ENCODE measurements around the gene NHS. TPM values are rescaled to one million over a fixed set of nuclear protein-coding genes. Genes with fewer than 3 reads are reported as not detected.

The NHS gene
- total and polyA plus RNA-seq, 2 of the 4 experiments (the other 2 are of a cell fraction): 0.36 to 0.90 TPM

GRCh38 chrX:17375367-17375636 lies 302 bp downstream of the NHS start:
- Histone ChIP-seq H3K27ac (ENCODE audit: insufficient read depth, low read length) (peak overlapping the region; percentile 20; the same call in 1 of the 2 replicates), H3K9me1 (ENCODE audit: insufficient read depth, low read length) (no peaks in the 10 kb centered on the region), H3K9me3 (ENCODE audit: control insufficient read depth, insufficient read depth, low read length) (no peaks in the 10 kb centered on the region), H3K4me2 (ENCODE audit: low read depth, low read length) (peak overlapping the region; percentile 95), H2AK9ac (replicated peaks; ENCODE audit: low read depth, low read length, poor library complexity) (peak overlapping the region; percentile 63), H2BK5ac (ENCODE audit: low read depth, low read length, poor library complexity, severe bottlenecking) (peak overlapping the region; percentile 35), H3K9ac (ENCODE audit: low read depth, low read length) (peak overlapping the region; percentile 78), H3K4me1 (ENCODE audit: control insufficient read depth, insufficient read depth, low read length) (no peaks in the 10 kb centered on the region), H4K20me1 (ENCODE audit: insufficient read depth, low read length) (no peaks in the 10 kb centered on the region; the same call in 1 of the 2 replicates), H3K36me3 (ENCODE audit: control insufficient read depth, insufficient read depth, low read length) (no peaks in the 10 kb centered on the region), H3K4me3 (ENCODE audit: insufficient read depth, low read depth, low read length) (peak overlapping the region; percentile 98), H3K56ac (ENCODE audit: extremely low read depth, insufficient read depth, low read length) (no peak overlapping the region), H2BK20ac (ENCODE audit: low read depth, low read length) (no peak overlapping the region), H2BK120ac (ENCODE audit: low read depth, low read length) (no peak overlapping the region), H3K23ac (ENCODE audit: low read depth, low read length) (no peak overlapping the region), H3K79me1 (ENCODE audit: low read depth in 1 of 2, low read length in 2 of 2) (peaks cover 0 to 2% of the 10 kb centered on the region in 2 experiments; a peak in 1 of 4 replicates), H4K91ac (ENCODE audit: insufficient read depth, low read depth, low read length) (no peak overlapping the region), H3K4ac (ENCODE audit: low read depth, low read length) (no peak overlapping the region; the same call in 1 of the 2 replicates), H2AK5ac (ENCODE audit: low read depth, low read length) (no peak overlapping the region), H3K18ac (ENCODE audit: low read depth, low read length) (0 out of 2 replicates have a peak overlapping the region, but pooled peaks have one; percentile 60), H3K27me3 (ENCODE audit: control insufficient read depth, insufficient read depth, low read length) (peaks cover 2% of the 10 kb centered on the region), H4K5ac (ENCODE audit: low read depth, low read length) (no peak overlapping the region), H2BK15ac (ENCODE audit: low read depth, low read length) (no peak overlapping the region), H2AFZ (replicated peaks; ENCODE audit: low read length, poor library complexity) (peak overlapping the region; percentile 85), H4K8ac (ENCODE audit: low read depth in 2 of 2, low read length in 2 of 2) (no peak overlapping the region), H3K14ac (replicated peaks; ENCODE audit: low read depth, low read length) (no peak overlapping the region)
- DNase-seq (no peak), ATAC-seq (ENCODE audit: low read depth) (no peak; the same call in 1 of the 2 replicates)
- WGBS, 2 experiments (ENCODE audit: extremely low coverage in 2 of 2, insufficient read length in 1 of 2): 19% methylated on average over 6 of the region's 18 CpGs; no CpG with 5 or more reads in 1 of the 2 experiments
- dilution Hi-C loops (cut with HindIII; ENCODE audit: low sequenced_read_pairs, unreplicated experiment) (no loop called here), intact Hi-C loops (cut with micrococcal nuclease) (loop anchor here (1.0 to 5.0 kb wide), 5 partner anchors 97 to 362 kb away; partner anchors contain the start of gene SCML1), in situ Hi-C loops (cut with MboI; ENCODE audit: low sequenced_read_pairs) (loop anchor here (10.0 kb wide), 1 partner anchor 149 kb away; no protein-coding TSS in a partner anchor)
- no TSS peak for BruUV-seq (replicated peaks)
- TF ChIP-seq CHD1 (IDR thresholded peaks at IDR 0.05; ENCODE audit: low read depth, low read length): no peak
- no peak for TF ChIP-seq SMC3 (IDR thresholded peaks at IDR 0.05; ENCODE audit: low read depth, low read length)
- TF ChIP-seq RCOR1 (IDR thresholded peaks at IDR 0.05; ENCODE audit: insufficient replicate concordance, low read length): no peak
- TF ChIP-seq RAD21 (IDR thresholded peaks at IDR 0.05; ENCODE audit: low read length): no peak
- TF ChIP-seq MAZ (IDR thresholded peaks at IDR 0.05; ENCODE audit: borderline replicate concordance, low read depth, low read length): no peak
- no peak for TF ChIP-seq CEBPB (IDR thresholded peaks at IDR 0.05; ENCODE audit: low read depth, low read length)
- TF ChIP-seq, protein P1, sequence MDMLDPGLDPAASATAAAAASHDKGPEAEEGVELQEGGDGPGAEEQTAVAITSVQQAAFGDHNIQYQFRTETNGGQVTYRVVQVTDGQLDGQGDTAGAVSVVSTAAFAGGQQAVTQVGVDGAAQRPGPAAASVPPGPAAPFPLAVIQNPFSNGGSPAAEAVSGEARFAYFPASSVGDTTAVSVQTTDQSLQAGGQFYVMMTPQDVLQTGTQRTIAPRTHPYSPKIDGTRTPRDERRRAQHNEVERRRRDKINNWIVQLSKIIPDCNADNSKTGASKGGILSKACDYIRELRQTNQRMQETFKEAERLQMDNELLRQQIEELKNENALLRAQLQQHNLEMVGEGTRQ (IDR thresholded peaks at IDR 0.05; ENCODE audit: low read depth, low read length): no peak
- TF ChIP-seq, protein P2, sequence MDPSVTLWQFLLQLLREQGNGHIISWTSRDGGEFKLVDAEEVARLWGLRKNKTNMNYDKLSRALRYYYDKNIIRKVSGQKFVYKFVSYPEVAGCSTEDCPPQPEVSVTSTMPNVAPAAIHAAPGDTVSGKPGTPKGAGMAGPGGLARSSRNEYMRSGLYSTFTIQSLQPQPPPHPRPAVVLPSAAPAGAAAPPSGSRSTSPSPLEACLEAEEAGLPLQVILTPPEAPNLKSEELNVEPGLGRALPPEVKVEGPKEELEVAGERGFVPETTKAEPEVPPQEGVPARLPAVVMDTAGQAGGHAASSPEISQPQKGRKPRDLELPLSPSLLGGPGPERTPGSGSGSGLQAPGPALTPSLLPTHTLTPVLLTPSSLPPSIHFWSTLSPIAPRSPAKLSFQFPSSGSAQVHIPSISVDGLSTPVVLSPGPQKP (IDR thresholded peaks at IDR 0.05; ENCODE audit: borderline replicate concordance, low read depth, low read length): no peak
- ChIA-PET CTCF (no interaction called here), POLR2A (ENCODE audit: unreplicated experiment) (no interaction called here)
